ENCODE measurements around the gene IL17RB. TPM values are rescaled to one million over a fixed set of nuclear protein-coding genes. Genes with fewer than 3 reads are reported as not detected.

Gene IL17RB
- total and polyA plus RNA-seq, 11 donors: 0.09 to 1.5 (median 0.61) TPM; not detected in 1

- WGBS, 4 donors: 82 to 90% (median 87%) methylated on average over 1 of the region's 1 CpG
- no peak for DNase-seq
These were observed 17.8 kb upstream of the IL17RB start for GRCh38 chr3:53828581-53828980.

GRCh38 chr3:53829605-53830004 lies 16.8 kb upstream of the IL17RB start:
- no peaks in the 10 kb centered on the region for H3K36me3 ChIP-seq
- 67 to 87% (median 78%) methylated on average over 2 of the region's 2 CpGs for WGBS, 4 donors
- H3K4me3 ChIP-seq: no peak overlapping the region
- TF ChIP-seq POLR2A (IDR thresholded peaks at IDR 0.05) (no peak), CTCF (IDR thresholded peaks at IDR 0.05) (no peak)
- H3K27me3 ChIP-seq: no peaks in the 10 kb centered on the region
- DNase-seq (no peak), ATAC-seq (no peak)
- intact Hi-C loops (cut with DNase I): no loop called here
- no peak overlapping the region for H3K27ac ChIP-seq
- H3K9me3 ChIP-seq: no peaks in the 10 kb centered on the region
- H3K4me1 ChIP-seq: no peaks in the 10 kb centered on the region

More at GRCh38 chr3:53828581-53828980, 17.8 kb upstream of the IL17RB start:
- Histone ChIP-seq H3K9me3 (no peaks in the 10 kb centered on the region), H3K4me1 (no peaks in the 10 kb centered on the region), H3K4me3 (no peak overlapping the region), H3K36me3 (no peaks in the 10 kb centered on the region), H3K27ac (no peak overlapping the region), H3K27me3 (no peaks in the 10 kb centered on the region)
- ATAC-seq: no peak
- TF ChIP-seq POLR2A (IDR thresholded peaks at IDR 0.05) (no peak), CTCF (IDR thresholded peaks at IDR 0.05) (no peak)
- intact Hi-C loops (cut with DNase I): no loop called here

- Histone ChIP-seq H3K9me3 (no peaks in the 10 kb centered on the region), H3K27ac (no peak overlapping the region), H3K27me3 (no peaks in the 10 kb centered on the region), H3K36me3 (no peaks in the 10 kb centered on the region), H3K4me1 (no peaks in the 10 kb centered on the region), H3K4me3 (no peak overlapping the region)
- DNase-seq (no peak), ATAC-seq (no peak)
- intact Hi-C loops (cut with DNase I): no loop called here
- WGBS, 4 donors: 85 to 100% (median 88%) methylated on average over 1 to 6 of the region's 6 CpGs
- TF ChIP-seq POLR2A (IDR thresholded peaks at IDR 0.05) (no peak), CTCF (IDR thresholded peaks at IDR 0.05) (no peak)
These were observed 15.4 kb upstream of the IL17RB start for GRCh38 chr3:53830944-53831343.

GRCh38 chr3:53833053-53833645 lies 13.2 kb upstream of the IL17RB start:
- no peaks in the 10 kb centered on the region for H3K36me3 ChIP-seq
- intact Hi-C loops (cut with DNase I): no loop called here
- no peak for ATAC-seq
- H3K9me3 ChIP-seq: no peaks in the 10 kb centered on the region
- TF ChIP-seq CTCF (IDR thresholded peaks at IDR 0.05) (no peak), POLR2A (IDR thresholded peaks at IDR 0.05) (no peak)
- no peaks in the 10 kb centered on the region for H3K27me3 ChIP-seq
- WGBS, 4 donors: 77 to 87% (median 84%) methylated on average over 9 of the region's 9 CpGs
- no peak overlapping the region for H3K4me3 ChIP-seq
- no peak overlapping the region for H3K27ac ChIP-seq
- no peaks in the 10 kb centered on the region for H3K4me1 ChIP-seq
- no peak for DNase-seq
